Activated naive CD4-positive, alpha-beta T cell treated with anti-CD3 and anti-CD28 coated beads, Interleukin-2, amount 50 U/mL, for 24 hours (primary cell): ENCODE data around the gene CELF2.

Source experiments
- H3K27ac Mint-ChIP-seq: one replicate; pipeline ENCODE4 v1.8.0; 2021; ENCODE audit warnings: mild to moderate bottlenecking, mixed read lengths
- H3K27me3 Mint-ChIP-seq: one replicate; pipeline ENCODE4 v1.8.0; 2021; ENCODE audit warnings: mixed read lengths
- H3K36me3 Mint-ChIP-seq: one replicate; pipeline ENCODE4 v1.8.0; 2021; ENCODE audit warnings: mixed read lengths
- H3K4me1 Mint-ChIP-seq: one replicate; pipeline ENCODE4 v1.8.0; 2021; ENCODE audit warnings: mixed read lengths
- H3K4me3 Mint-ChIP-seq: one replicate; pipeline ENCODE4 v1.8.0; 2021; ENCODE audit warnings: mild to moderate bottlenecking, mixed read lengths
- H3K9me3 Mint-ChIP-seq: one replicate; pipeline ENCODE4 v1.8.0; 2021; ENCODE audit warnings: mixed read lengths

The CELF2 gene

DNA sequence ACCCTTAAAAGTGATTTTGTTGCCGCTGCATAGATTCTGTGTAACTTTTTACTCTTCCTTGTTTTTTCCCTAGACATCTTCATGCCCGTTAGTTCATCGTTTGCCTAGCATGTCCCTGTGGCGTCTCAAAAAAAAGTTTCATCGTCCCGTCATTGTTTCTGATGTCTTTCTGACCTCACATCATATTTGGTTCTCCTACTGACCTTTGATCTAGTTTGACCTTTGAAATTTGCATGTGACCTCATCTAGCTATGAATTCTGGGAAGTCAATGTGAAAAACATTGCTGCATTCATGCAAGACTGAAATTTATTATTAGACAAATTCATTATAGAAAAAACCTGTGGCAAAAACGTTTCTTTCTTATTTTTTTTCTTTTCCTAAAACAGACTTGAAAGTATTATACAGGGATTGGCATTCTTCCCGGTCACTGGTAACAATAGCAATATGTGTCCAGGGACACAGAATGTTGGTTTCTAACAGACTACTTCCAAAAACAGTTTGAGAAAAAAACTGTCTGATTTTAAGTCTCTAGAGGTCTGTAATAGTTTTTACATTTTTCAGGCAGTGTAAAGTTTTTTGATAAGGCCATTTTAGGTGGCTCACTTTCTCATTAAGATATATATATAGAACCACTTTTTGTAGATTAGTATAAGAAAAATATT is 312.8 kb downstream of the CELF2 start:
- Mint-ChIP-seq H3K27ac (peak overlapping the region; percentile 66), H3K9me3 (no peaks in the 10 kb centered on the region), H3K4me1 (peaks cover 65% of the 10 kb centered on the region), H3K4me3 (no peak overlapping the region), H3K27me3 (no peaks in the 10 kb centered on the region), H3K36me3 (peaks cover 25% of the 10 kb centered on the region)

DNA sequence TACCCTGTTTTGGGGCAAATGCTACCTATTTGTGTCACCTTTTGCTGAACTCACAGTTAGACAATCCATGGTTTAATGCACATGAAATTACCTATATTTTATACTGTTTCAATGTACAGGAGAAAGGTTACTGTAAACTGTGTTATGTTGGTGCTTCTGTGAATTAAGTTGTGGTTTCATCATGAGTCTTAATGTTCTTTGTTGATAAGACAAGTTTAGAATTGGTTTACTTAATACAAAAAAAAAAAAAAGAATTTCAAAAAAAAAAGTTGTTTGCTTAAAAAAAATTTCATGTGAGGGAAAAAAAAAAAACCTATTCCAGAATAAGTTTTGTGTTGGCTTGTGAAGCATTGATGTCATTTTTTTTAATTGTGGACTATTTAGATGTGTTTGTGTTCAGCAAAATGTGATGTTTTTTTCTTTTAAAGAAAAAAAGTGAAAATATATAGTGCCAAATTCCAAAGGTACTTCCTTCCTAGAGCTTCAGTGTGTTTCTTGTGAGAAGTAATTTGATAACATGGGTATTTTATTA is 313.4 kb downstream of the CELF2 start:
- H3K9me3 Mint-ChIP-seq, result no peaks in the 10 kb centered on the region
- H3K27me3 Mint-ChIP-seq, result no peaks in the 10 kb centered on the region
- H3K36me3 Mint-ChIP-seq, result peaks cover 21% of the 10 kb centered on the region
- peaks cover 60% of the 10 kb centered on the region for H3K4me1 Mint-ChIP-seq
- H3K27ac Mint-ChIP-seq, result no peak overlapping the region
- no peak overlapping the region for H3K4me3 Mint-ChIP-seq

DNA sequence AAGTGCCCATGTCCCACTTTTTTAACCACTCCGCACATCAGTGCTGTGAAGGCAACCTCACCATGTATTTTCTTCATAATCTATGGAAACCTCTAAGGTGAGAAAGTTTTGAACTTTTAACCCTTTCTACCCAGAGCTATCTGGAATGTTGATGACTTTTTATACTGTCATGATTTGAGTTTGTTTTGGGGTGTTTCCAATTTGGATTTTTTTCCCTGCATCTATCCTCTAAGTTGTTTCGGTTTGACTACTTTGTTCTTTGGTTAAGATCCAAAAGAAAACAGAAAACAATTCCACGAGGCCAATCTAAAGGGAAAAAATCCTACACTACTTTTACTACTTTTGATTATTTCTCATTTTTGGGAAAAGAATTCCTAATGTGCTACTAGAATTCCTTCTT is 314.1 kb downstream of the CELF2 start:
- H3K36me3 Mint-ChIP-seq, result peaks cover 20% of the 10 kb centered on the region
- H3K4me1 Mint-ChIP-seq, result peaks cover 58% of the 10 kb centered on the region
- H3K9me3 Mint-ChIP-seq, result no peaks in the 10 kb centered on the region
- H3K27me3 Mint-ChIP-seq, result no peaks in the 10 kb centered on the region
- H3K27ac Mint-ChIP-seq, result peak overlapping the region; percentile 46
- H3K4me3 Mint-ChIP-seq, result no peak overlapping the region

DNA sequence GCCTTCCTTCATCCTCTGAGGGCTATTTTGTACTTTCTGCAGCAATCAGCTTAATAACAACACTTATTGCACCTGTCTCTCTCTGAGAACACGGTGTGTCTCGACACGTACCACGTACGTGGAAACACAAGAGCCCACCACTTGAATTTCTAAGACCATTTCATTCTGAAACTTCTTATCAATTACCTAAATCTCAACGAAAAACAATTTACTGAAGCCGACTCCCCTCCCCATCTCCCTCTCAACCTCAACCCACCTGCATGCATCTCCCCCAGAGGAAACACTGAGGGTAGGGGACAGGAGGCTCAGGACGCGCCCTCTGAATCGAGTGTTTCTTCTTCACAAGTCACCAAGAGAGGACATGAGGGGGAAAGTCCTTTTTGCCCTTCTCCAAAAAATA is 315.2 kb downstream of the CELF2 start:
- Mint-ChIP-seq H3K9me3 (no peaks in the 10 kb centered on the region), H3K4me3 (no peak overlapping the region), H3K27ac (peak overlapping the region; percentile 96), H3K4me1 (peaks cover 63% of the 10 kb centered on the region), H3K36me3 (peaks cover 16% of the 10 kb centered on the region), H3K27me3 (no peaks in the 10 kb centered on the region)

DNA sequence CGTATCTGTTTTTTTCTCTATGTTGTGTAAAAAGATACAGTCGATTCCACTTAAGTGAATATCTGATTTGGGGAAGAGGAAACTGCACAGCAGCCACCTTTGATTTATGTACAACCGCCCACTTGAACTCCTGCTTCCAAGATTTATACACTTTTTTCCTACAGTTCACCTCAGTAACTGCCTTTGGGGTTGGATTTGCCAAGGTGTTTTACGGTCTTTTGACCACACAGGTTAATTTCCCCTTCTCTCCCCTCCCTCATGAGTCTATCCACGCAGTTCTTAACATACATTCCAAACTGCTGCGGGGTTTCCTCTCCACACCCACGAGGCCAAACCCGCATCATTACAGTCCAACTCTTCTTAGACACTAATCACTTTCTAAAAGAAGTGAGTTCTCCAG is 316.8 kb downstream of the CELF2 start:
- H3K4me1 Mint-ChIP-seq, result peaks cover 60% of the 10 kb centered on the region
- H3K27me3 Mint-ChIP-seq, result no peaks in the 10 kb centered on the region
- H3K27ac Mint-ChIP-seq, result peak overlapping the region; percentile 84
- H3K36me3 Mint-ChIP-seq, result peaks cover 14% of the 10 kb centered on the region
- no peak overlapping the region for H3K4me3 Mint-ChIP-seq
- H3K9me3 Mint-ChIP-seq, result no peaks in the 10 kb centered on the region

DNA sequence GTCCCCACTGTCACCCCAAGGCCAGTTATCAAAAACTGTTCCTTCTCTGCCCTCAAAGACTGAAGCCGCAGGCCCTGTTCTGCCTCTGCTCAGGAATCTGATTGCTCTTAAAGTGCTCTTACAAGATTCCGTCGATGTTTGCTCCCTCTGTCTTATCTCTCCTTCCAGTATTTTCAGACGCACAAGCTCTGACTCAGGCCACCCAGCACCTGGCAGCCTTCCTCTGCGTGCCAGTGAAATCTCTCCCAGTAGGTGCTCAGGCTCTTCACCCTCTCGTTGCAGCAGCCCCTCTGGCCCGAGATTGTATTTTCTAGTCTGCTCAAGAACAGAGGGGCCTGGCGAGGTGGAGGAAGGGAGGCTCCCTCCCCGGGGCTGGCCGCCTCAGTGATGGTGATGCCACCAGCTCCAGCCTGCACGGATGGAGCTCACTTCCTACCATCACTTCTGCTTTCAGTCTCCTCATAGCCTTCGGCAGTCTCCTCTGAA is 317.5 kb downstream of the CELF2 start:
- H3K9me3 Mint-ChIP-seq, result no peaks in the 10 kb centered on the region
- no peaks in the 10 kb centered on the region for H3K27me3 Mint-ChIP-seq
- no peak overlapping the region for H3K4me3 Mint-ChIP-seq
- H3K4me1 Mint-ChIP-seq, result peaks cover 57% of the 10 kb centered on the region
- H3K27ac Mint-ChIP-seq, result peak overlapping the region; percentile 94
- peaks cover 10% of the 10 kb centered on the region for H3K36me3 Mint-ChIP-seq

DNA sequence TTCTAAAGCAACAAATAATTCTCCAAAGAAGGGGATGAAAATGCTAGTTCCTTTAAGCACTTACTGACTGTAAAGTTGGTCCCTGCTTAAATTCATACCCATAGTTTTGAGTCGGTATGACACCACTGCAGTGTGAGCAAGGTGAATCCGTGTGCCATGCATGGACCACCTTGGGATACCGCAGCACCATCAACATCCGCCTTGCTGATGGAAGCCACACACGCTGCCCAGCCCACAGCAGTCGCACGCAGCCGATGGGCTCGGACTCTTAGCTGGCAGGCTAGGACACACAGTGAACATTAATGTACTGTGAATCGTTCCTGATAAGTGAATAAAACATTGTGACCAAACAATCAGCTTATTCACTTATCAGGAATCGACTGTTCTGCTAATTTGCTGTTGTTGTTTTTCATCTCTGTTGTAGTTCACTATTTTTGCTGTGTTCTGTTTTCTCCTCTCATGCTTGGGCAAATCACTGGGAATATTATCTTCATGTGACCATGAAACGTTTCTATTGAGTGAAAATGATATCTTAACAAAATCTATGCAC is 318.3 kb downstream of the CELF2 start:
- peaks cover 7% of the 10 kb centered on the region for H3K36me3 Mint-ChIP-seq
- H3K4me1 Mint-ChIP-seq, result peaks cover 51% of the 10 kb centered on the region
- H3K27ac Mint-ChIP-seq, result peak overlapping the region; percentile 94
- no peaks in the 10 kb centered on the region for H3K27me3 Mint-ChIP-seq
- H3K4me3 Mint-ChIP-seq, result no peak overlapping the region
- no peaks in the 10 kb centered on the region for H3K9me3 Mint-ChIP-seq

DNA sequence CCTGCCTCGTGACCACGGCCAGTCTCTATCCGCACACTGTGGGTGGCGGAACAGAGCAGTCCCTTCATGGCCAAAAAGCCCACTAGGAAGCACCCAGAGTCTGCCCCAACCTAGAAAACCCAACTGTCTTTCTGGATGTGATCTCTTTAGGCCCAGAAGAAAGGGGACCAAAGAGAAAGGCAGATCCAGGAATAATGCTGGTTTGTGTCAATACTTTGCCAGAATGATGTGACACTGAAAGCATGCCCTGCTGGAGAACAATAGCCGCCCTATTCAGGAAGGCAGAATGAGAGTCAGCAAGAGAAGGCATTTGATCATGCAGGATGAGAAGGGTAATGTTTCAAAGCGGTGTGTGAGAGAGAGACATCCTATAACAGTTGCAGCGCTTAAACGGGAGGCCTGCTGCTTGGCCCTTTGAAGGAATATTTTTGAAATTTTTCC is 319.1 kb downstream of the CELF2 start:
- Mint-ChIP-seq H3K4me3 (no peak overlapping the region), H3K27ac (peak overlapping the region; percentile 89), H3K36me3 (peaks cover 7% of the 10 kb centered on the region), H3K9me3 (no peaks in the 10 kb centered on the region), H3K27me3 (no peaks in the 10 kb centered on the region), H3K4me1 (peaks cover 49% of the 10 kb centered on the region)

DNA sequence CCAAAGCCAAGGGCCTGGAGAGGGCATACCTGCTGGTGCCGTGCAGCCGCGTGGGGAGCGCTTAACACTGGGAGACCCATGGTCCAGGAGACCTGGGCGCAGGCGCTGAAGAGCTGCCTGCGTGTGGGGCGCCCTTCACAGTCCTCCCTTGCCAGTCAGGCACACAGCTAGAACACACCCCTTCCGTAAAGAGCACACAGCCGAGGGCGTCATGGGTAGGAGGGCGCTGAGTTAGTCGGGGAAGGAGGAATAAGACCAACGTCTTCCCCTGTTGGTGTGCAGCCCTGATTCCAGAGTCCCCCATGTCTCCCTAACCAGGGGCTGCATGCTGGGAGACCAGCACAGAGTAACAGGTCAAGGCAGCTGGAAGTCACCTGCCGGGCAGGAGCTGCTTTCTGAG is 319.8 kb downstream of the CELF2 start:
- H3K9me3 Mint-ChIP-seq, result no peaks in the 10 kb centered on the region
- H3K4me3 Mint-ChIP-seq, result no peak overlapping the region
- no peaks in the 10 kb centered on the region for H3K27me3 Mint-ChIP-seq
- peaks cover 7% of the 10 kb centered on the region for H3K36me3 Mint-ChIP-seq
- H3K4me1 Mint-ChIP-seq, result peaks cover 43% of the 10 kb centered on the region
- peak overlapping the region; percentile 89 for H3K27ac Mint-ChIP-seq

DNA sequence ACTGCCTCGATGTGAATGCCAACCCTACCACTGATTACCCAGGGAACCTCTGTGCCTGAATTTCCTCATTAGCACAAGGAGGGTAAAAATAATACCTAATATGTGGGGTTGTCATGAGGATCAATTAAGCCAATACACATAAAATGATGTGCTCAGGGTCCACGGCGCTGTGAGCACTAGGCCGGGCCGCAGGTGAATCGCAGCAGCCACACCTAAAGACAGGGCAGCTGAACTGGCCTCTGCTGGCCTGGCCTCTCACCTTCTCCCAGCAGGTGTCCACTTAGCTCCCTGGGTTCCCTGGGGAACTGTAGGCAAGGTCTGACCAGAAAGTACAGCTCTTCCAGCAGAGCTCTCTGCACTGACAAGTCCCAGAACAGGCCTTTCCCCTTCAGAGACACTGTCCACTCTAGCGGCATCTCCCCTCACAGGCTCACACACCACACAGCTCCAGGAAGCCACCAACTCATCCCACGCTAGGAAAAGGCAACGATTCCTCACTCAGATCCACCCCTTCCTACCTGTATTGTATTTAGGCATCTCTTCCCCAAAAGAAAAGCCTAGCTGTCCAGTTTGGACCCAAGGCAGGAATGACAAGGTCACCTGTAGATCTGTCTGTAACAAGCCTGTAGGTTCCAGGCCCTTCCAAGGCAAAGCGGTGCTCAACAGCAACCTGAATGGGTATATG is 320.6 kb downstream of the CELF2 start:
- Mint-ChIP-seq H3K27me3 (no peaks in the 10 kb centered on the region), H3K36me3 (peaks cover 3% of the 10 kb centered on the region)

DNA sequence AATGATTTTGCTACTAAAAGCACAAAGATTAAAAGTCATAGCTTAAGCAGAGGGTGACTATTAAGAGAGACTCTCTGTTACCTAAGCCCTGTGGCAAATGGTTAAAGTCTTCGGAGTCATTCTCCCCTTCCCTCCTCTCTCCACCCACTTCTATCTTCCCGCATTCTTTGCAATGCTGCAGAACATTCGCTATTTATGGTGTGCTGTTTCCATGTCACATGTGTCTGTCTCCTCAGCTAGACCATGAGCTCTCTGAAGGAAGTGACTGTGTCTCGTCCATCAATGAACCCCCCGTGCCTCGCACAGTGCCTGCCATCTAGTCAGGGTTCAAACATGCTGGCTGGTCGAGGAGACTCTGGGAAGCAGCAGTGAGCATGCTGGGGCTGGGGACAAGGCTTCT is 321.3 kb downstream of the CELF2 start:
- Mint-ChIP-seq H3K36me3 (peaks cover 3% of the 10 kb centered on the region), H3K27me3 (no peaks in the 10 kb centered on the region), H3K27ac (peak overlapping the region; percentile 1), H3K4me3 (no peak overlapping the region), H3K4me1 (peaks cover 34% of the 10 kb centered on the region), H3K9me3 (no peaks in the 10 kb centered on the region)

More for the DNA sequence above, 320.6 kb downstream of the CELF2 start:
- Mint-ChIP-seq H3K4me3 (no peak overlapping the region), H3K27ac (peak overlapping the region; percentile 79), H3K9me3 (no peaks in the 10 kb centered on the region), H3K4me1 (peaks cover 37% of the 10 kb centered on the region)

DNA sequence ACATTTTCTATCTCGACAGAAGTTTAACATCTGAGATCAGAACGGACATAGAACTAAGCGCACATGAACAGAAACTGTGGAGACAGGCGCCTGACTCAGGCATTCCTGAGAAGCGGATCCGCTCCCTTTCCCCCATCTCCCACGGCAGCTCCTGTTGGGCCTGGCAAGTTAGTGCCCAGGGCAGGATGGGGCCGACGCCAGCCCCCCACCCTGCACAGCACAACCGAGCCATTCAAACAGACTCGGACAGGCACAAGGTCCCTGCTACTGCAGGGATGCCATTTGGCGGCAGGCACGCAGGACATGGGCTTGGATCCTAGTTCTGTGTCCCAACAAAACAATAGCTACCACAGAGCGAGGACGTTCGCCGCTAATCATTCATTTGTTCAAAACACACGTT is 322.0 kb downstream of the CELF2 start:
- Mint-ChIP-seq H3K9me3 (no peaks in the 10 kb centered on the region), H3K27me3 (no peaks in the 10 kb centered on the region), H3K36me3 (peaks cover 3% of the 10 kb centered on the region), H3K4me1 (peaks cover 28% of the 10 kb centered on the region), H3K4me3 (no peak overlapping the region), H3K27ac (no peak overlapping the region)

DNA sequence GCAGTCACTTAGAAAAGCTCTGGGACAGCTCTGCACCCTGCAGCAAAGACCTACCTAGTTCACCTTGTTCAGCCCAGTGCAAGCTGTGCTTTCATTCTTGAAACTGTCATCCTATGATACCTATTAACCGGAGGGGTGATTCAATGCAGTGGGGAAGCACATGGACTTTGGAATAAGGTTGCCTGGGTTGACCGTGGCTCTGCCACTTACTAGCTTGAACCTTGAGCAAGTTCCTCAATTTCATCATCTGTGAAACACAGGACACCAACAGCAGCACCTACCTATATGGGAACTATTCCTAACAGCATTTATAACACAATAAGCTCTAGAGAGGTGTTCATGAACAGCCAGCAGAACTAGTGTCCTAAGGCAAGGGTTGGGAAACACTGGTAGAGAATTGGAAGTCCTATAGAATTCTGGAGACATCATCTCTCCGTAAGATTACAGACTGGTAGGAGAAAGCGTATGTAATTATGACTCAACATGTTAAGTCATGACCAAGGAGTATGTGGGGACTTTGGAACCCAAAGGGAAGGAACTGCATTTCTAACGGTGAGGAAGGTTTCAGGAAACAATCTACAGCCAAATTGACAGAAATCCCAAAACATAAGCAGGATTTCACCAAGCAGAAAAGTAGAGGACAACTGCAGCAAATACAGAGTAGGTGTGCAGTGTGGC is 323.8 kb downstream of the CELF2 start:
- no peak overlapping the region for H3K4me3 Mint-ChIP-seq
- no peaks in the 10 kb centered on the region for H3K9me3 Mint-ChIP-seq
- H3K27ac Mint-ChIP-seq, result no peak overlapping the region
- no peaks in the 10 kb centered on the region for H3K27me3 Mint-ChIP-seq
- H3K36me3 Mint-ChIP-seq, result no peaks in the 10 kb centered on the region
- peaks cover 24% of the 10 kb centered on the region for H3K4me1 Mint-ChIP-seq

DNA sequence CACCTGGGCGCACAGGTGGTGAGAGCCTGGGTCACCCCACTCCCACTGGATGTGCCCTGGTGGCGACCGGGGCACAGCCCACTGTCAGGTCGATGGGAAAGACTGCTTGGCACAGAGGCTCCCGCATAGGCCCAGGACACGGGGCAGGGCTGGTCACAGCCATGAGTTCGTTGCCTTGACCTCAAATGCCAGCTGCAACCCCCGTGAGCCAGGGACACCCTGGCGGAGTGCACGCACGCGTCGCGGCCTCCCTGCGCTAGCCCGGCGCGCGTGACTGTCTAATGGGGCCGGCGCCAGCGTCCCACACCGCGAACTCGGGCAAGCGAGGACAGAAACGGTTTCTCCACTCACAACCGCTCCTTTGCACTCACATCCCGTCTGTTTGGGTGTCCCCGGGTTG is 326.4 kb downstream of the CELF2 start:
- Mint-ChIP-seq H3K9me3 (peaks cover 7% of the 10 kb centered on the region), H3K27me3 (no peaks in the 10 kb centered on the region), H3K4me3 (no peak overlapping the region), H3K4me1 (peaks cover 7% of the 10 kb centered on the region), H3K36me3 (peaks cover 3% of the 10 kb centered on the region), H3K27ac (no peak overlapping the region)

DNA sequence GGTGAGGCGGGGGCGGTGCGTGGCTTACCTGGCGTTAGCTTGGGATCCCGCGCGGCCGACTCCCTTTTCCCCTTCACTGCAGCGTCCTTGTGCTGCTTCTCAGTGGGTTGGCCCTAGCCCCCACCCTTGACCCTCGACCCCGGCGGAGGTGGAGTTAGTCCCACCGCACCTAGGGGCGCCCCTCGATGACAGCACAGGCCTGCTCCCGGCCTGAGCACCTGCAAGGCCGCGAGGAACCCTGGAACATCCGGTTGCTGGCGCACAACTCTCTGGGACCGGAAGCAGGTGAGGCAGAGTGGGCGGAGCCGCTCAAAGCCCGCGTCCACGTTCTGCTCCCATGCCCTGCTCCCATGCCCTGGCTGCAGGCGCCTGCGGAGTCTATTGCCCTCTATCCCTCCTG is 326.9 kb downstream of the CELF2 start:
- peaks cover 3% of the 10 kb centered on the region for H3K36me3 Mint-ChIP-seq
- no peaks in the 10 kb centered on the region for H3K27me3 Mint-ChIP-seq
- H3K27ac Mint-ChIP-seq, result no peak overlapping the region
- H3K9me3 Mint-ChIP-seq, result peaks cover 7% of the 10 kb centered on the region
- no peak overlapping the region for H3K4me3 Mint-ChIP-seq
- peaks cover 6% of the 10 kb centered on the region for H3K4me1 Mint-ChIP-seq
